Keratinocyte (primary cell): Measurements from ENCODE around the gene TSC22D2. TPM values are rescaled to one million over a fixed set of nuclear protein-coding genes. Genes with fewer than 3 reads are reported as not detected.

ENCODE experiments used
- DNase-seq: peaks from one replicate; pipeline ENCODE4 v3.0.0-alpha.2; 2011; ENCODE audit warnings: low read depth, missing footprints, low spot score
- FAIRE-seq: peaks from 2 replicates; lab custom pipeline; 2011; peaks lifted over from hg19 to GRCh38; lab: Jason Lieb, UNC
- H2AFZ ChIP-seq: 2 replicates; pipeline ENCODE4 v1.6.0; 2012; ENCODE audit warnings: low read length, control low read depth, inconsistent platforms; ENCODE audit not compliant: control insufficient read depth
- H3K27ac ChIP-seq: 2 replicates; pipeline ENCODE4 v1.5.1; 2011; ENCODE audit warnings: low read length; ENCODE audit not compliant: control insufficient read depth, insufficient read depth
- H3K27me3 ChIP-seq: 3 replicates; pipeline ENCODE4 v1.6.0; 2011; ENCODE audit warnings: low read length; ENCODE audit not compliant: control insufficient read depth, insufficient read depth; ENCODE audit errors: extremely low read depth
- H3K36me3 ChIP-seq, 2 experiments: 2 replicates in 1 of 2; 3 replicates in 1 of 2; pipeline ENCODE4 v1.5.1; 2011; ENCODE audit warnings: low read length in 2 of 2, mild to moderate bottlenecking in 1 of 2; ENCODE audit not compliant: control insufficient read depth in 2 of 2, insufficient read depth in 2 of 2; ENCODE audit errors: extremely low read depth in 1 of 2
- H3K4me1 ChIP-seq: 3 replicates; pipeline ENCODE4 v1.5.1; 2011; ENCODE audit warnings: low read length; ENCODE audit not compliant: control insufficient read depth, insufficient read depth; ENCODE audit errors: extremely low read depth
- H3K4me2 ChIP-seq: 3 replicates; pipeline ENCODE4 v1.6.0; 2011; ENCODE audit warnings: low read depth, low read length; ENCODE audit not compliant: control insufficient read depth, insufficient read depth; ENCODE audit errors: extremely low read depth
- H3K4me3 ChIP-seq, 3 experiments: fragments of 200-600 bp in 1 of 3; sonication (generic) in 1 of 3; 2 replicates in 2 of 3; 3 replicates in 1 of 3; pipeline ENCODE4 v1.5.1; 2011 to 2016; ENCODE audit warnings: low read length in 3 of 3, mild to moderate bottlenecking in 3 of 3, control low read depth in 2 of 3, inconsistent platforms in 1 of 3, low read depth in 1 of 3, mixed read lengths in 1 of 3, mixed run types in 1 of 3, moderate library complexity in 1 of 3; ENCODE audit not compliant: control insufficient read depth in 2 of 3, insufficient read depth in 2 of 3; ENCODE audit errors: extremely low read depth in 1 of 3
- H3K79me2 ChIP-seq: 2 replicates; pipeline ENCODE4 v1.6.0; 2012; ENCODE audit warnings: low read length; ENCODE audit not compliant: control insufficient read depth, insufficient read depth
- H3K9ac ChIP-seq: 3 replicates; pipeline ENCODE4 v1.6.0; 2011; ENCODE audit warnings: low read length; ENCODE audit not compliant: control insufficient read depth, insufficient read depth; ENCODE audit errors: extremely low read depth
- H3K9me1 ChIP-seq: 3 replicates; pipeline ENCODE4 v1.6.0; 2011; ENCODE audit warnings: low read length; ENCODE audit not compliant: control insufficient read depth, insufficient read depth; ENCODE audit errors: extremely low read depth
- H3K9me3 ChIP-seq: 2 replicates; pipeline ENCODE4 v1.5.1; 2012; ENCODE audit warnings: low read depth, low read length; ENCODE audit not compliant: control insufficient read depth
- H4K20me1 ChIP-seq: 3 replicates; pipeline ENCODE4 v1.6.0; 2011; ENCODE audit warnings: low read length; ENCODE audit not compliant: control insufficient read depth, insufficient read depth; ENCODE audit errors: extremely low read depth
- CTCF ChIP-seq, 3 experiments: IDR thresholded peaks in 1 of 3; conservative IDR thresholded peaks in 1 of 3; optimal IDR thresholded peaks in 1 of 3; 2 replicates in 2 of 3; 3 replicates in 1 of 3; pipeline versions ENCODE3 to v1.5.1; 2011; ENCODE audit warnings: low read length in 3 of 3, mild to moderate bottlenecking in 3 of 3, moderate library complexity in 2 of 3, control low read depth in 1 of 3, inconsistent platforms in 1 of 3; ENCODE audit not compliant: insufficient read depth in 2 of 3; ENCODE audit errors: extremely low read depth in 1 of 3
- EZH2 ChIP-seq: IDR thresholded peaks from one replicate; pipeline ENCODE4 v1.6.1; 2012; ENCODE audit warnings: inconsistent platforms, mild to moderate bottlenecking, low read length, moderate library complexity
- dilution Hi-C: fragments of 300-500 bp; cut with MboI; formaldehyde crosslinking; loops from one replicate; pipeline ENCODE4 v1.7.0; 2020; ENCODE audit warnings: low sequenced_read_pairs; ENCODE audit not compliant: extremely low pct_ligation_motif_present
- polyA plus RNA-seq, 5 experiments: library from polyadenylated mRNA; depleted of rRNA in 3 of 5; stranded (reverse) in 3 of 5; stranded (forward) in 1 of 5; unstranded in 1 of 5; fragments of >200 nt; gene quantifications; 1 replicate in 1 of 5; 2 replicates in 3 of 5; 3 replicates in 1 of 5; pipeline versions ENCODE4 v1.2.1 to v1.2.3, GENCODE V29; 2011 to 2012; ENCODE audit warnings: missing spikeins in 2 of 5, low read depth in 1 of 5, low replicate concordance in 1 of 5

TSC22D2 gene
- polyA plus RNA-seq, 1 donor (not counting 4 experiments of a cell fraction or from before 2014, with no cell fraction given): 22.3 TPM

DNA sequence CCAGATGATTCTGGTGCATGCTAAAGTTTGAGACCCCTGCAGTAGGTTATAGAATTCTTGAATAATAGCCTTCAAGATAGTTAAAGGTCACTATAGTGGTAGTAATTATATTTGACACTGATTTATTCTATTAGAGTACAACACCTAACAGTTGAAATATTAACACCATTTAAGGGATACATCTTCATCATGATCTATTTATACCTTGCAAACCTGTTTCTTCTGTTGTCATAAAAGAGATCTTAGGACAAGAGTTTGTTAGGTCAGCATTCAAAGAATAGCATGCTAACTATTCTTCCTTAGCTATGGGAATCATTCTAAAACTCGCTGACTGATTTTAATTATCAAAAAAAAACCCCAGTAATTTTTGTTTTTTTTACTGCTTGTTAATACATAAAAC is 46.5 kb downstream of the TSC22D2 start:
- TF ChIP-seq CTCF (optimal IDR thresholded peaks at IDR 0.05 in 1 of 3, IDR thresholded peaks at IDR 0.05 in 1 of 3, conservative IDR thresholded peaks at IDR 0.05 in 1 of 3; ENCODE audit: extremely low read depth in 1 of 3, insufficient read depth in 2 of 3, low read length in 3 of 3) (no peak), EZH2 (no peak)
- peaks cover 7 to 10% of the 10 kb centered on the region in 2 experiments for H3K36me3 ChIP-seq
- H2AFZ ChIP-seq: no peak overlapping the region
- no peak overlapping the region for H3K9ac ChIP-seq
- H3K4me2 ChIP-seq: no peak overlapping the region
- FAIRE-seq: no peak
- dilution Hi-C loops: no loop called here
- DNase-seq: no peak
- no peaks in the 10 kb centered on the region for H3K27me3 ChIP-seq
- H3K79me2 ChIP-seq: peaks cover 55% of the 10 kb centered on the region
- no peak overlapping the region for H3K27ac ChIP-seq
- H3K4me3 ChIP-seq: no peak overlapping the region
- no peaks in the 10 kb centered on the region for H4K20me1 ChIP-seq
- no peaks in the 10 kb centered on the region for H3K9me1 ChIP-seq
- H3K9me3 ChIP-seq: no peaks in the 10 kb centered on the region
- peaks cover 10% of the 10 kb centered on the region for H3K4me1 ChIP-seq

DNA sequence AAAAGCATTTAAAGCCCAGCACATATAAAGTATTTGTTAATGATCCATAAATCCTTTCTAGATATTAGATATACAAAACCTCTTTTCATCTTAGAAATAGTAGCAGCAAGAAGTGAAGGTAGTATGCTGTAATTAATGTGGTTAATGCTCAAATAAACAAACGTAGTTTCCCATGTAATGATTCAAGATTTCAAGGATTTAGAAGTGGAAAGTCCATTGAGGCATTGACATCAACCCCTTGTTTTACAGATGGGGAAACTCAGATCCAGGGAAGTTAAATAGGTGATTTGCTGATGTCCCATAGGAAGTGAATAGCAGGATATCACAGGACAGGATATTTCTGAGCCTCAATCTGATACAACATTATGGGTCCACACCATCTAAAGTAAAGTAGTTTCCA is 47.2 kb downstream of the TSC22D2 start:
- peaks cover 7 to 10% of the 10 kb centered on the region in 2 experiments for H3K36me3 ChIP-seq
- peaks cover 49% of the 10 kb centered on the region for H3K79me2 ChIP-seq
- no peak overlapping the region for H3K27ac ChIP-seq
- no peak overlapping the region for H2AFZ ChIP-seq
- no peaks in the 10 kb centered on the region for H3K27me3 ChIP-seq
- no peaks in the 10 kb centered on the region for H3K9me3 ChIP-seq
- no peaks in the 10 kb centered on the region for H4K20me1 ChIP-seq
- no peak overlapping the region for H3K4me2 ChIP-seq
- no peak for DNase-seq
- no peak overlapping the region for H3K4me3 ChIP-seq
- dilution Hi-C loops: no loop called here
- no peak overlapping the region for H3K9ac ChIP-seq
- TF ChIP-seq EZH2 (no peak), CTCF (optimal IDR thresholded peaks at IDR 0.05 in 1 of 3, IDR thresholded peaks at IDR 0.05 in 1 of 3, conservative IDR thresholded peaks at IDR 0.05 in 1 of 3; ENCODE audit: extremely low read depth in 1 of 3, insufficient read depth in 2 of 3, low read length in 3 of 3) (no peak)
- peak; percentile 34 for FAIRE-seq
- no peaks in the 10 kb centered on the region for H3K9me1 ChIP-seq
- H3K4me1 ChIP-seq: peaks cover 3% of the 10 kb centered on the region
